SIG-M5 treated with dmso at 0.1 percent for 504 hours (cell line): ENCODE results near the gene NUP133.
"Not testable (repeated sequence)": the region's sequence is repeated elsewhere in the genome, so short reads cannot be mapped to it uniquely, and the experiment has no call there.

ENCODE experiments used
- DNase-seq: peaks from one replicate; lab custom pipeline; 2025; ENCODE audit not compliant: unreplicated experiment; lab: John Stamatoyannopoulos, UW

The NUP133 gene

DNA sequence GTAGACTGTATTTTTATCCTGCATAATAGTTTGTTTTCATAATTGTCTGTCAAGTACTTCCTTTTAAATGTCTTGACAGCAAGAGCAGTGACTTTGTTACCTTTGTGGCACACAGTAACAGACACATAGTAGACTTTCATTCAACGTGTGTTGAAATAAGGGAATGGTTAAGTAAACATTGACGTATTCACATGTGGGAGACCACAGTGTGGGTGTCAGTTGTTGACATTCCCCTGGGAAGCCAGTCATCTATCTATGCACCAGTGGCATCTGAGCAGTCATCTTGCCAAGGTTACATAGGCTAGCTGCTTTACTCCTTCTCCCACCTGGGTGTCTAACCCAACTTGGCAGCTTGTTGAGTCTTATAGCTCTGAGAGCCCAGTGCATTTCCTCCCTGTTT is 1.4 kb upstream of the NUP133 start:
- DNase-seq, result no peak

DNA sequence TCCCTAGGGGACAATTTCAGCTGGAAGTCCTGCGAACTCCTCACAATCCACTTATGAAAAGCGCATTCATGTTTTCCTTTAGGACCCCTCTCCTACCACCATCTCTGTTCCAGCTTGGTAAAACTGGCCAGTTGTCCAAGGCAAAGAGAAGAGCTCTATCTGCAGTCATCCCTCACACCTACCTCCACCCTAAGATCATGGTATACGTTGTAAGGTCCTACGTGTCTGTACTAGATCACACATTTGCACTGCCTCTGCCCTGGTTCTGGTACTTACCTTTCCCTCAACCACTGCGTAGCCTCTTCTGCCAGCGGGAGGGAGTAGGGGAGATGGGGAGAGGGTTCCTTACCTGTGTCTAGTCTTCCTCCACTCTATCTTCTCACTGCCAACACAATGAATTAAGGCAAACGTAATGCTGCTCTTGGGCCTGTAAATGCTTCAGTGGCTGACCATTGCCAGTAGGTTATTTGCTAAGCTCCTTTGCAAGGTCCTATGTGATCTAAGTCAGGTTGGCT is 739 bp upstream of the NUP133 start:
- DNase-seq, result no peak

GRCh38 chr1:229507502-229507901 is 639 bp downstream of the NUP133 start:
- no peak for DNase-seq

GRCh38 chr1:229506633-229507032 is 1.5 kb downstream of the NUP133 start:
- DNase-seq, result no peak

DNA sequence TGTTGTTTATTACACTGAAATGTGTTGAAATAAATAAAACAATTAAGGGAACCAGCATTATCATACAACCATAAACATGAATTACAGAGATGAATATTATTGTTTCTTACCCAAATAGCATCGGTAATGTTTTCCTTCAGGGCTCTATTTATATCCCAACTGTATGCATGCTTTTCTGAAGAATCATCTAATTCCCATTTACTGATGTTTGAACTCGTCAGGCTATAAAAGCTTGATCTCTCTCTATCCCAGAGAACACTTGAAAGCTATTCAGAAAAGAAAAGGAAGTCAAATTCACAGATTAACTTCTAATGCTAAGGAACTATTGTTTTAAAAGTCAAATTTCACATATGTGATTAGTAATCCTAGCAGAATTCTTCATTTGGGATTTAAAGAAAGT is 12.4 kb downstream of the NUP133 start:
- DNase-seq, result no peak

- no peak for DNase-seq
These were observed 21.0 kb downstream of the NUP133 start for GRCh38 chr1:229487181-229487580.

DNA sequence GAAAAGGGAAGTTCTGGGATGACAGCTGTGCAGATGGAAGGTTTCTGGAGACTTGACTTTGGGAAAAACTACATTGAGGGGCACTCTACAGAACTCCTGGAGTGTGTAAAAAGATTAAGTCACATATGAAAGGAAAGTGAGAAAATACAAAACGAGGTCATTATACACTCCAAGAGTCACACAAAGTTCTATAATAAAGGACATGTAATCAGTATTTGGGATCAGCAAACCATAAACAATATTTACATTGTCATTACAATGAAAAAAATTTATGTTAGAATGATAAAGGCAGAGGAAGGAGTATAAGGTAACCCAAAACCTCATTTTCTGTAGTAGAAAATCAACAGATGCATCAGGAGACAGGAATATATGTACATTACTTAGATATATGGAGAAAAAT is 22.8 kb downstream of the NUP133 start:
- no peak for DNase-seq

GRCh38 chr1:229482511-229482910 is 25.6 kb downstream of the NUP133 start:
- no peak for DNase-seq

- DNase-seq, result no peak
These were observed 27.6 kb downstream of the NUP133 start for GRCh38 chr1:229480495-229480894.

DNA sequence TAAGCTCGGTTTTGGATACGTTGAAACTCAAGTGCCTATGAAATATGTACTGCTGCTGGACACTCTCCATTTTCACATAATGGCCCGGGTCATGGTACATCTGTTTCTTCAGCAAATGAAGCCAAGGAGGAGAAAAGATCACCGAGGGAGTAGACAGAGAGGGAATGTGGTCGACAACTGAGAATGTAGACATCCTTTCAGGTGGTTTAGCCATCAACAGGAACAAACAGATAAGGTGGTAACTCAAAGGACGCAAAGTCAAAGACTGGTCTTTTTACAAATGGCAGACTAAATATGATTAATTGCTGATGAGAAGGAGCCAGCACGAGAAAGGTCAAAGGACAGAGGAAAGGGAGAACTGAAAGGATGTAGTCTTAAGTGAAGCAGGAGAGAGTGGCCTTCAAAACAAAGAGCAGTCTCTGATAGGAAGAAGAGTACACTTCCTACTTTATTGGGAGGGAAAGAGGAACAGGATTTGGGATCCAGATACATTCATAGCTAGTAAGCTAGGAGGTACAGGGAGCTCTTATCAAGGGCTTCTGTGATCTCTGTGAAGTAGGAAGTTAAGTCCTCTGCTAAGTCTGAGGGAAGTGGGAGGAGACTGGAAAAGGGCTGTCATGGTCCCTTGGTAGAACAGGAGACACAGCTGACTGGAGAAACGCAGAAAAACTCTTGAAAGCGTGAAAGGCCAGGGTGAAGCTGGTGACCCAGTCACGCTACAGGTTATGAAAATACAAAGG is 28.3 kb downstream of the NUP133 start:
- DNase-seq, result peak; percentile 27

DNA sequence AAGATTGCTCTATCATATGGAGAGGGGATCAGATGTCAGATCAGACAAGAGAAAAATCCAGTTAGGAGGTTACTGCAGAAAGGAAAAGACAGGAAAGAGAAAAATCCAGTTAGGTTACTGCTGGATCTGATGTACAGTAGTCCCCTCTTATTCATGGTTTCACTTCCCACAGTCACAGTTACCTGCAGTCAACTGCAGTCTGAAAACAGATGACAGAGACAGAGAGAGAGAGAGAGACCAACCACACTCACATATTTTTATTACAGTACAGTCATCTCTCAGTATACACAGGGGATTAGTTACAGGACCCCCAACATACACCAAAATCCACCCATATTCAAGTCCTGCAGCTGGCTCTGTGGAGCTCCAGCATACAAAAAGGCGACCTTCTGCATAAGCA is 29.3 kb downstream of the NUP133 start:
- DNase-seq, result peak; percentile 28

- DNase-seq, result not testable (repeated sequence)
These were observed 32.3 kb downstream of the NUP133 start for GRCh38 chr1:229475859-229476258.

GRCh38 chr1:229474509-229474908 is 33.6 kb downstream of the NUP133 start:
- no peak for DNase-seq

DNA sequence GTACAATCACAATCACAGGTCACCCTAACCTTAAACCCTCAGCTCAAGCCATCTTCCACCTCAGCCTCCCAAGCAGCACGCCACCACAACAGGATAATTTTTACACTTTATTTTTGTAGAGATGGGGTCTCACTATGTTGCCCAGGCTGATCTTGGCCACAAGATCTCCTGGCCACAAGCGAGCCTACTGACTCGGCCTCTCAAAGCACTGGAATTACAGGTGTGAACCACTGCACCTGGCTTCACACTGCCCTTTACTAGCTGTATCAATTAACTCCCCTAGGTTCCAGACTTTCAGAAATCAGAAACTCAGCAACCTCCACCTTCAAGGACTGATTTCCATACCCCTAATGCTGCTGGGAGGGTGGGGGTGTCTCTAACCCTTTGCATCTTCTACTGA is 37.0 kb downstream of the NUP133 start:
- no peak for DNase-seq

DNA sequence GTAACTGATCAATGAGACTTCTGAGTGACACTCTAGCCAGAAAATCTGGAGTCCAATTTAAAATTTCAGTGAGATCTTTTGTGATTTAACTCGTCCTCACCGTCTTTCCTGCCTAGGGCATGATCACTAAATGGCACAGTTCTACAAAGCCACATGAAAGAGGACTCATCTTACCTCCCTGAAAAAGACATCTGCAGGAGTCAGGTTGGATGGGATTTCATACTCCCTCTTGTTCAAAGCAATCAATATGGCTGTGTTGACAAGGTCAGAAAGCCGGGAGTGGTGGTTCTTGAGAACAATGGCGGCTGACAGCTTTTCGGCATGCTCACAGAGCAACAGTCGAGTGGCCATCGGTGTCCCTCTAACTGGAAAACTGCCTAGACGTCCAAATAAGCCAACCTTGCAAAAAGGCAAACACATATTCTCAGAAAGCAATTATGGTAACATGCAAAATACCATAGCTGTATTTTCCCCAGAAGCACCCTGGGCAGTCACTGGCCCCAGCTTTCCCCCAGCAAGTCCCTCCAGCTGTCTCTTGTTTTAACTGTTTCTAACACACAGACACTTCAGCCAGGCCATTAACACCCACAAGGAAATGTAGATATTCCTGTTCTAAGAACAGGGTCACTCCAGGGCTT is 37.6 kb downstream of the NUP133 start:
- no peak for DNase-seq

DNA sequence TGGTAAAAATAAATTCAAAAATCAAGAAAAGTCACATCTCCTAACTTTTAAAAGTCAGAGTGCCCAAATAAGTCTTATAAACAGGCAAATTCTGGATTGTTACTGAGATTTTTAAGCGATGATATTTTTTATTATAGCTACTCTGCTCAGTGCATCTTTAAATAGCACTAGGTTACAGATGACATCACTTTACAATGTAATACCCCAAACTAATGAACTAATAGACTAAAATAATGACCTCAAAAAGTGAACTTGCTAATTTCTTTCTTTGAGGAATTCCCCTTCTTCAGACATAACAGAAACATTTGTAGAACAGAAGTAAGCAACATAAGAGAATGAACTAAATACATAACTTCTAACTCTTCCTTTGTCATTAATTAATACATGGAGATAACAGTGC is 41.3 kb downstream of the NUP133 start:
- DNase-seq, result no peak

- no peak for DNase-seq
These were observed 43.5 kb downstream of the NUP133 start for GRCh38 chr1:229464672-229465071.

DNA sequence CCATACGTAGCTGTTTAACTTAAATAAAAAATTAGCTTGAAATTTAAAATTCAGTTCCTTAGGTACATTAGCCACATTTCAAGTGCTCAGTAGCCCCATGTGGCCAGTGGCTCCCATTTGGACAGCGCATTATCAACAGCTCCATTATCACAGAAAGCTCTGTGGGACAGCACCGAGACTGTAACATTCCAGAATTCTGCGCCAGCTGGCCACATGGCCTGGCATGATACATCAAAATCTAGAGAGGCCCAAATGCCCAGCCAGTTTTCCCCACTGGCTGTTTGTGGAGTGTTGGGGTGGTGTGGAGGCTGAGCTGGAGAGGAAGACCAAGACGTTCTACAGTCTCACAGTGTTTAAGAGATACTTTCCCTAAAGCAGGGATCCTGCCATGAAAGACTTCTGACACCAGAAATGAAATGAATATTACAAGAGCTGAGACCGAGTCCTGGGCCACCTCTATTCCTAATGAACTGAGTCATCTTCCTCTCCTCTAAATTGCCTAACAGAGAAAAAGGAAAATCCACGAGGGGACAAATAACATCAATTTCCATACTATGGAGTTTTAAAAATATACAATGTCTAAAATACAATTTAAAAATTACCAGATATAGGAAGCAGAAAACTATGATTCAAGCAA is 47.0 kb downstream of the NUP133 start:
- no peak for DNase-seq

- no peak for DNase-seq
These were observed 48.3 kb downstream of the NUP133 start for GRCh38 chr1:229459815-229460214.

- DNase-seq, result no peak
These were observed 50.7 kb downstream of the NUP133 start for GRCh38 chr1:229457436-229457835.

DNA sequence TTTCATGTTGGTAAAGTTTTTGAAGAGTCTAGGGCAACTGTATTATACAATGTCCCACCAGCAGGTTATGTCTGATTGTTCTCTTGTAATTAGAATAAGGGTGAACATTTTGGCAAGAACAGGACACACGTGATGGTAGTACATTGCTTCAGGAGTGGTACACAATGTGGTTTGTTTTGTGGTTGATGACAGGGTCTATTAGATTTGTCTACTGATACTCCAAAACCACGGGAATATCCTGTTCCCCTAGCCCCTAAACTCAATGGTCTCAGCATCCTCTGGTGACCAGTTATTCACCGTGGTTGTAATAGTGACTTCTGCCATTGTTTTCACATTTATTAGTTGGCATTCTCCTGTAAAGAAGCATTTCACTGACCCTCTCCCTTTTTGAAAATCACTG is 52.1 kb downstream of the NUP133 start:
- DNase-seq, result no peak

GRCh38 chr1:229454056-229454455 is 54.1 kb downstream of the NUP133 start:
- no peak for DNase-seq
